K562 (cell line): ENCODE results near the gene SLC7A6OS. TPM values are rescaled to one million over a fixed set of nuclear protein-coding genes. Genes with fewer than 3 reads are reported as not detected.

Experiments used
- ATAC-seq: fragments of 200-7000 bp; cut with Tn5 transposase; 3 replicates; pipeline ENCODE4 v1.9.1; 2020; ENCODE audit warnings: moderate library complexity
- BruUV-seq: library from RNA; stranded (reverse); fragments of 400-500 nt; replicated peaks from 2 replicates; lab custom pipeline; 2021; lab: Mats Ljungman, UMichigan
- CTCF ChIA-PET: fragments of 300-600 bp; formaldehyde crosslinking; extraction: SDS; loops from one replicate; lab custom pipeline; 2021; ENCODE audit warnings: low intra/inter-chr PET ratio; lab: Yijun Ruan, JAX
- POLR2A ChIA-PET: fragments of 300-600, 350-650 bp; sonication (Branson Sonifier 250); formaldehyde crosslinking; extraction: SDS; loops from one replicate; lab custom pipeline; 2021; ENCODE audit warnings: antibody characterized with exemption, inconsistent platforms; lab: Yijun Ruan, JAX
- DNase-seq, 4 experiments: peaks; one replicate each; pipeline versions ENCODE4 v3.0.0 to v3.0.0-alpha.2; 2011 to 2018; ENCODE audit warnings: low spot score in 3 of 4, mixed read lengths in 3 of 4; ENCODE audit errors: extremely low read depth in 1 of 4
- FAIRE-seq: peaks from 2 replicates; lab custom pipeline; 2011; peaks lifted over from hg19 to GRCh38; lab: Jason Lieb, UNC
- H2AFZ ChIP-seq: 2 replicates; pipeline ENCODE4 v1.6.0; 2011; ENCODE audit warnings: low read depth, low read length, control low read depth, inconsistent platforms
- H3K27ac ChIP-seq: fragments of 200-600 bp; 3 replicates; pipeline ENCODE4 v1.8.0; 2011; ENCODE audit warnings: low read depth, mild to moderate bottlenecking, control low read depth, inconsistent platforms, low read length, moderate library complexity, mixed read lengths; ENCODE audit errors: extremely low read depth
- H3K27me3 ChIP-seq, 2 experiments: fragments of 300-600 bp in 1 of 2; 2 replicates in 1 of 2; 3 replicates in 1 of 2; pipeline versions ENCODE4 v1.6.0 to v1.8.0; 2011; ENCODE audit warnings: inconsistent platforms in 2 of 2, low read length in 2 of 2, mild to moderate bottlenecking in 1 of 2, mixed read lengths in 1 of 2, moderate library complexity in 1 of 2; ENCODE audit not compliant: control insufficient read depth in 2 of 2, insufficient read depth in 2 of 2
- H3K36me3 ChIP-seq: fragments of 300-600 bp; 3 replicates; pipeline ENCODE4 v1.8.0; 2011; ENCODE audit warnings: mild to moderate bottlenecking, low read length, inconsistent platforms; ENCODE audit not compliant: control insufficient read depth, insufficient read depth
- H3K4me1 ChIP-seq, 2 experiments: fragments of 200-600 bp in 1 of 2; replicated peaks in 1 of 2; 2 replicates in 1 of 2; 3 replicates in 1 of 2; pipeline versions ENCODE4 v1.5.1 to v1.8.0; 2011; ENCODE audit warnings: inconsistent platforms in 2 of 2, low read length in 2 of 2, mild to moderate bottlenecking in 1 of 2, mixed read lengths in 1 of 2, moderate library complexity in 1 of 2; ENCODE audit not compliant: control insufficient read depth in 2 of 2, insufficient read depth in 2 of 2
- H3K4me2 ChIP-seq: 2 replicates; pipeline ENCODE4 v1.6.1; 2011; ENCODE audit warnings: low read length, control low read depth, inconsistent platforms, mixed read lengths; ENCODE audit not compliant: insufficient read depth
- H3K4me3 ChIP-seq: fragments of 200-600 bp; sonication (generic), shearing (Covaris generic); 2 replicates; pipeline ENCODE4 v1.5.1; 2016; ENCODE audit warnings: control low read depth, inconsistent platforms
- H3K79me2 ChIP-seq: fragments of 200-600 bp; 3 replicates; pipeline ENCODE4 v1.8.0; 2011; ENCODE audit warnings: low read length, inconsistent platforms; ENCODE audit not compliant: control insufficient read depth, insufficient read depth
- H3K9ac ChIP-seq, 2 experiments: 2 replicates each; pipeline versions ENCODE4 v1.6.0 to v1.6.1; 2011; ENCODE audit warnings: low read depth in 2 of 2, low read length in 2 of 2, control low read depth in 1 of 2, inconsistent platforms in 1 of 2, mild to moderate bottlenecking in 1 of 2, mixed read lengths in 1 of 2; ENCODE audit not compliant: insufficient read depth in 1 of 2
- H3K9me1 ChIP-seq: one replicate; pipeline ENCODE4 v1.6.0; 2011; ENCODE audit warnings: inconsistent platforms, mild to moderate bottlenecking, low read length, moderate library complexity; ENCODE audit not compliant: control insufficient read depth, insufficient read depth
- H3K9me3 ChIP-seq: replicated peaks from 2 replicates; pipeline ENCODE4 v1.5.1; 2011; ENCODE audit warnings: low read depth, low read length, inconsistent platforms; ENCODE audit not compliant: control insufficient read depth, insufficient read depth
- H4K20me1 ChIP-seq: replicated peaks from 2 replicates; pipeline ENCODE4 v1.6.1; 2011; ENCODE audit warnings: low read length, inconsistent platforms, mixed read lengths; ENCODE audit not compliant: control insufficient read depth, insufficient read depth
- BMI1 ChIP-seq: fragments of 150-350 bp; IDR thresholded peaks from 2 replicates; pipeline ENCODE4 v1.6.1; 2014; ENCODE audit warnings: low read length
- BRD9 ChIP-seq: fragments of 450-650 bp; IDR thresholded peaks from 2 replicates; pipeline ENCODE4 v1.6.1; 2018; ENCODE audit warnings: low read depth; ENCODE audit not compliant: partially characterized antibody
- CREM ChIP-seq: IDR thresholded peaks from 2 replicates; pipeline ENCODE4 v1.6.1; 2014; ENCODE audit warnings: antibody characterized with exemption, low read depth
- ETV1 ChIP-seq: fragments of 450-650 bp; conservative IDR thresholded peaks from 2 replicates; pipeline ENCODE4 v1.6.1; 2016; ENCODE audit warnings: missing genetic modification characterization, control low read depth, low read depth, missing compliant biosample characterization
- FUS ChIP-seq: fragments of 200-400 bp; formaldehyde crosslinking; optimal IDR thresholded peaks from 2 replicates; pipeline ENCODE3; 2017; ENCODE audit warnings: low read depth, low read length
- NONO ChIP-seq, 2 experiments: fragments of 200-400 bp in 1 of 2; fragments of 450-650 bp in 1 of 2; formaldehyde crosslinking in 1 of 2; IDR thresholded peaks; 2 replicates each; pipeline ENCODE4 v1.6.1; 2017; ENCODE audit warnings: low read depth in 2 of 2, mild to moderate bottlenecking in 2 of 2, moderate library complexity in 2 of 2, low read length in 1 of 2
- RAD51 ChIP-seq: fragments of 450-650 bp; IDR thresholded peaks from 2 replicates; pipeline ENCODE4 v1.7.1; 2016; ENCODE audit warnings: low read depth, mild to moderate bottlenecking, borderline replicate concordance
- SMAD2 ChIP-seq: fragments of 150-350 bp; IDR thresholded peaks from 2 replicates; pipeline ENCODE4 v1.6.1; 2014; ENCODE audit warnings: low read depth, mild to moderate bottlenecking, low read length
- TAF15 ChIP-seq: fragments of 200-400 bp; formaldehyde crosslinking; IDR thresholded peaks from 2 replicates; pipeline ENCODE4 v1.6.1; 2017; ENCODE audit warnings: mild to moderate bottlenecking, low read depth, low read length, moderate library complexity
- TBL1XR1 ChIP-seq, 2 experiments: IDR thresholded peaks; 2 replicates each; pipeline ENCODE4 v1.6.1; 2012; ENCODE audit warnings: improper control_type of control experiment in 2 of 2, low read length in 2 of 2, mild to moderate bottlenecking in 1 of 2
- TGIF2 ChIP-seq: sonication (generic); formaldehyde crosslinking; IDR thresholded peaks from 2 replicates; pipeline ENCODE4 v1.8.1; 2022; ENCODE audit warnings: mild to moderate bottlenecking, missing genetic modification reagents, moderate library complexity
- WGBS: fragments of 100-300 bp; shearing (Covaris generic); methylation state at CpG from one replicate; pipeline ENCODE4 v1.1.6; 2016; ENCODE audit warnings: low coverage, mixed read lengths; ENCODE audit not compliant: insufficient coverage; ENCODE audit errors: missing lambda C conversion rate; 5-methylcytosine and 5-hydroxymethylcytosine counted together
- in situ Hi-C: fragments of 300-500 bp; cut with MboI; formaldehyde crosslinking; loops from 4 replicates; pipeline ENCODE4 v1.15.0; 2018; ENCODE audit warnings: inconsistent platforms, mixed read lengths
- intact Hi-C: fragments of 100-400 bp; cut with micrococcal nuclease; formaldehyde crosslinking; loops from 2 replicates; pipeline ENCODE4 v1.14.2; 2022
- polyA plus RNA-seq, 8 experiments: library from polyadenylated mRNA; depleted of rRNA in 4 of 8; stranded (reverse) in 5 of 8; unstranded in 3 of 8; fragments of >200 nt; fragmentation: Nextera tagmentation in 2 of 8; fragmentation: Illumina TruSeq in 1 of 8; extraction: Ambion mirVana in 2 of 8; extraction: Trizol in 1 of 8; gene quantifications; 2 replicates each; pipeline versions ENCODE4 v1.2.1 to v1.2.3, GENCODE V29; 2011 to 2014; ENCODE audit warnings: inconsistent platforms in 1 of 8, missing spikeins in 1 of 8
- total RNA-seq, 7 experiments: library from RNA; depleted of rRNA in 6 of 7; stranded (reverse); fragments of >200 nt in 6 of 7; fragmentation: Illumina TruSeq in 2 of 7; extraction: Trizol in 2 of 7; gene quantifications; 2 replicates each; pipeline versions ENCODE4 v1.2.1 to v1.2.3, GENCODE V29; 2011 to 2021; ENCODE audit warnings: low replicate concordance in 1 of 7
- TF ChIP-seq, protein P1 (sequence below): sonication (generic); formaldehyde crosslinking; IDR thresholded peaks from 2 replicates; pipeline ENCODE4 v1.8.0; 2022; ENCODE audit warnings: mild to moderate bottlenecking, missing genetic modification reagents
- TF ChIP-seq, protein P2 (sequence below): fragments of 450-650 bp; formaldehyde crosslinking; IDR thresholded peaks from 2 replicates; pipeline ENCODE4 v1.4.0; 2022; ENCODE audit warnings: mild to moderate bottlenecking, moderate library complexity
- TF ChIP-seq, protein P3 (sequence below): sonication (generic); formaldehyde crosslinking; IDR thresholded peaks from 2 replicates; pipeline ENCODE4 v1.8.0; 2023; ENCODE audit warnings: missing genetic modification reagents, mild to moderate bottlenecking, borderline replicate concordance

Gene SLC7A6OS
- total and polyA plus RNA-seq, 9 of the 15 experiments (the other 6 are each of a cell fraction or from before 2014, with no cell fraction given) = 2.7 to 23.6 (median 17.2) TPM

DNA sequence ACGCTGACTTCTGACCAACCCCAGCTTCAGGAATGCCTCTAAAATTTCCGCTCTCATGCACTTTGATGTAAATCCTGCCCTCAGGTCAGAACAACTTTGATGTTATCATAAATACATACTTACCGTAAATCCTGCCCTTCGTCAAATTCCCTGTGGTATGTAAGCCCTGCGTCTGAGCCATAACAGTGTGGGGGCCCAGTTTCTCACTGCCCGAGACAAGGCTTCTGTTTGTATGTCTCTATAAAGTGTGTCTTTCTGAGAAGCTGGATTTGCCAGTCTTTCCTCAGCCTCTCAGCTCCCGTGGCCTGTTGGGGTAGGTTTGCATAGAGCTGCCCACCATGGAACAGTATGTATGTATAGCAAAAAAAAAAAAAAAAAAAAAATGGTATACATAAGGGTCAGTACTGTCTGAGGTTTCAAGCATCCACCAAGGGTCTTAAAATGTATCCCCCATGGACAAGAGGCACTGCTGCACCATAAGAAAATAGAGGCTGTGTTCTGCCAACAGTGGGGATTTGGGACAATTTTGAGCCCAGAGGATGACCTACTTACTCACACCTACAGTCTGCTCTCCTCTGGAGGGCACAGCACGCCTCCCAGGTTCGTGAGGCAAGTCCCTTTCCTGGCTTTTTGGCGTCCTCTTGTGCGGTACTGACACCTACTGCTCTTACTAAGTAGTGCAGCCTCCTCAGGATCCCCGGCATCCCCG, 17.6 kb upstream of the SLC7A6OS start:
- Histone ChIP-seq H3K9ac (no peak overlapping the region), H3K4me2 (no peak overlapping the region), H3K4me1 (no peaks in the 10 kb centered on the region), H3K4me3 (no peak overlapping the region), H4K20me1 (no peaks in the 10 kb centered on the region), H3K36me3 (peaks cover 83% of the 10 kb centered on the region), H3K9me3 (no peaks in the 10 kb centered on the region), H2AFZ (no peak overlapping the region), H3K79me2 (0 out of 3 replicates have a peak, but pooled peaks cover 2% of the 10 kb centered on the region), H3K27me3 (no peaks in the 10 kb centered on the region), H3K9me1 (no peaks in the 10 kb centered on the region), H3K27ac (no peak overlapping the region)
- 57% methylated on average over 13 of the region's 13 CpGs for whole genome bisulfite sequencing
- TSS peak; percentile 16 for BruUV-seq
- ATAC-seq (peak; percentile 99), FAIRE-seq (peak; percentile 94), DNase-seq (peak; percentile 78 to 83 (median 82))
- ChIA-PET CTCF (interaction anchor here (0.7 to 4.8 kb wide), 3 partner anchors 66 to 655 kb away, joined by 3 to 73 read pairs (median 7); partner anchors contain the start of gene SLC7A6), POLR2A (interaction anchor here (0.9 to 3.1 kb wide), 6 partner anchors 10 to 68 kb away, joined by 3 to 12 read pairs (median 6); partner anchors contain the start of genes PRMT7, SLC7A6 and SLC7A6OS)
- intact Hi-C loops = loop anchor here (1.0 kb wide), 1 partner anchor 67 kb away; no protein-coding TSS in a partner anchor
- in situ Hi-C loops = loop anchor here (5.0 kb wide), 1 partner anchor 66 kb away; the partner anchor contains the start of gene SLC7A6
- no peak for TF ChIP-seq NONO (IDR thresholded peaks at IDR 0.05; ENCODE audit: low read depth in 2 of 2, low read length in 1 of 2)
- no peak for TF ChIP-seq FUS
- TF ChIP-seq RAD51 = no peak
- TF ChIP-seq SMAD2 = no peak
- no peak for TF ChIP-seq TGIF2 (CRISPR knock-in tag)
- TF ChIP-seq, protein P1, sequence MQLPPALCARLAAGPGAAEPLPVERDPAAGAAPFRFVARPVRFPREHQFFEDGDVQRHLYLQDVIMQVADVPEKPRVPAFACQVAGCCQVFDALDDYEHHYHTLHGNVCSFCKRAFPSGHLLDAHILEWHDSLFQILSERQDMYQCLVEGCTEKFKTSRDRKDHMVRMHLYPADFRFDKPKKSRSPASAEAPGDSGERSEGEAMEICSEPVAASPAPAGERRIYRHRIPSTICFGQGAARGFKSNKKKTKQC (CRISPR knock-in tag) = no peak
- TF ChIP-seq TAF15 = no peak
- TF ChIP-seq, protein P2, sequence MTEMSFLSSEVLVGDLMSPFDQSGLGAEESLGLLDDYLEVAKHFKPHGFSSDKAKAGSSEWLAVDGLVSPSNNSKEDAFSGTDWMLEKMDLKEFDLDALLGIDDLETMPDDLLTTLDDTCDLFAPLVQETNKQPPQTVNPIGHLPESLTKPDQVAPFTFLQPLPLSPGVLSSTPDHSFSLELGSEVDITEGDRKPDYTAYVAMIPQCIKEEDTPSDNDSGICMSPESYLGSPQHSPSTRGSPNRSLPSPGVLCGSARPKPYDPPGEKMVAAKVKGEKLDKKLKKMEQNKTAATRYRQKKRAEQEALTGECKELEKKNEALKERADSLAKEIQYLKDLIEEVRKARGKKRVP (CRISPR knock-in tag) = 0 out of 2 replicates have a peak, but pooled peaks have one; percentile 10
- TF ChIP-seq ETV1 = peak; percentile 34; the same call in 1 of the 2 replicates
- TF ChIP-seq, protein P3, sequence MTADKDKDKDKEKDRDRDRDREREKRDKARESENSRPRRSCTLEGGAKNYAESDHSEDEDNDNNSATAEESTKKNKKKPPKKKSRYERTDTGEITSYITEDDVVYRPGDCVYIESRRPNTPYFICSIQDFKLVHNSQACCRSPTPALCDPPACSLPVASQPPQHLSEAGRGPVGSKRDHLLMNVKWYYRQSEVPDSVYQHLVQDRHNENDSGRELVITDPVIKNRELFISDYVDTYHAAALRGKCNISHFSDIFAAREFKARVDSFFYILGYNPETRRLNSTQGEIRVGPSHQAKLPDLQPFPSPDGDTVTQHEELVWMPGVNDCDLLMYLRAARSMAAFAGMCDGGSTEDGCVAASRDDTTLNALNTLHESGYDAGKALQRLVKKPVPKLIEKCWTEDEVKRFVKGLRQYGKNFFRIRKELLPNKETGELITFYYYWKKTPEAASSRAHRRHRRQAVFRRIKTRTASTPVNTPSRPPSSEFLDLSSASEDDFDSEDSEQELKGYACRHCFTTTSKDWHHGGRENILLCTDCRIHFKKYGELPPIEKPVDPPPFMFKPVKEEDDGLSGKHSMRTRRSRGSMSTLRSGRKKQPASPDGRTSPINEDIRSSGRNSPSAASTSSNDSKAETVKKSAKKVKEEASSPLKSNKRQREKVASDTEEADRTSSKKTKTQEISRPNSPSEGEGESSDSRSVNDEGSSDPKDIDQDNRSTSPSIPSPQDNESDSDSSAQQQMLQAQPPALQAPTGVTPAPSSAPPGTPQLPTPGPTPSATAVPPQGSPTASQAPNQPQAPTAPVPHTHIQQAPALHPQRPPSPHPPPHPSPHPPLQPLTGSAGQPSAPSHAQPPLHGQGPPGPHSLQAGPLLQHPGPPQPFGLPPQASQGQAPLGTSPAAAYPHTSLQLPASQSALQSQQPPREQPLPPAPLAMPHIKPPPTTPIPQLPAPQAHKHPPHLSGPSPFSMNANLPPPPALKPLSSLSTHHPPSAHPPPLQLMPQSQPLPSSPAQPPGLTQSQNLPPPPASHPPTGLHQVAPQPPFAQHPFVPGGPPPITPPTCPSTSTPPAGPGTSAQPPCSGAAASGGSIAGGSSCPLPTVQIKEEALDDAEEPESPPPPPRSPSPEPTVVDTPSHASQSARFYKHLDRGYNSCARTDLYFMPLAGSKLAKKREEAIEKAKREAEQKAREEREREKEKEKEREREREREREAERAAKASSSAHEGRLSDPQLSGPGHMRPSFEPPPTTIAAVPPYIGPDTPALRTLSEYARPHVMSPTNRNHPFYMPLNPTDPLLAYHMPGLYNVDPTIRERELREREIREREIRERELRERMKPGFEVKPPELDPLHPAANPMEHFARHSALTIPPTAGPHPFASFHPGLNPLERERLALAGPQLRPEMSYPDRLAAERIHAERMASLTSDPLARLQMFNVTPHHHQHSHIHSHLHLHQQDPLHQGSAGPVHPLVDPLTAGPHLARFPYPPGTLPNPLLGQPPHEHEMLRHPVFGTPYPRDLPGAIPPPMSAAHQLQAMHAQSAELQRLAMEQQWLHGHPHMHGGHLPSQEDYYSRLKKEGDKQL = no peak
- TF ChIP-seq BRD9 = no peak
- peak; percentile 52 for TF ChIP-seq CREM
- peak in 1 of 2 experiments; percentile 50; a peak in 1 of 4 replicates for TF ChIP-seq TBL1XR1 (IDR thresholded peaks at IDR 0.05; ENCODE audit: low read length in 2 of 2)
- TF ChIP-seq BMI1 = no peak
